ENCODE measurements around the gene BPIFB4.

The BPIFB4 gene

DNA sequence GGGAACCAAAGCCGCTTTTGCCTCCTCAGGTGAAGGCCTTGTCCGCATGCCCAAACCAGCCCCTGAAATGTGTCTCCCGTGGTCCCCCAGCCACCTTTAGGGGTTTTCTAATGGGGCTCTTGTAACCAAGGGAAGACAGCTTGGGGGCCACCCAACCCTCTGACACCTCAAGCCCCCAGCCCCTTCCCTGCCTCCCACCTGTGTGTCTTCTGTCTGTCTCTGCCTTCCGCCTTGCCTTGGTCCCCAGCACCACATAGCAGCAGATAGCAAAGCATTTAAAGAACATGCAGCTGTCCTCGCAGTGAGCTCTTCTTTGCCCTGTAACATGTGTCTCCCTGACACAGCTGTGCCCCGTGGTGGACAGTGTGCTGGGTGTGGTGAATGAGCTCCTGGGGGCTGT is 16.2 kb upstream of the BPIFB4 start:
- no CpG with 5 or more reads among the region's 6 CpGs for WGBS, 2 donors (ENCODE audit: extremely low coverage in 2 of 2, insufficient read length in 2 of 2, insufficient replicate concordance in 1 of 2)
- H3K9me3 ChIP-seq (replicated peaks in 1 of 2; ENCODE audit: control insufficient read depth in 2 of 2, insufficient read depth in 1 of 2, low read depth in 1 of 2, low read length in 2 of 2), result no peaks in the 10 kb centered on the region
- DNase-seq (ENCODE audit: low spot score), result no peak
- H4K8ac ChIP-seq (ENCODE audit: low read depth, low read length), result no peak overlapping the region
- H3K27me3 ChIP-seq (ENCODE audit: control insufficient read depth in 3 of 3, insufficient read depth in 3 of 3, low read depth in 1 of 3, low read length in 3 of 3), result no peaks in the 10 kb centered on the region
- peak overlapping the region; percentile 21 for H3K18ac ChIP-seq (ENCODE audit: low read length)
- peak overlapping the region; percentile 14 for H2BK12ac ChIP-seq (ENCODE audit: low read length)
- no peak overlapping the region for H3K4ac ChIP-seq (ENCODE audit: low read length)
- no peak overlapping the region for H3K4me2 ChIP-seq (ENCODE audit: insufficient read depth, low read length, poor library complexity, severe bottlenecking)
- H3K36me3 ChIP-seq (replicated peaks in 1 of 2; ENCODE audit: control insufficient read depth in 2 of 2, insufficient read depth in 2 of 2, low read length in 2 of 2), result no peaks in the 10 kb centered on the region
- no peak overlapping the region for H3K27ac ChIP-seq (replicated peaks; ENCODE audit: low read length)
- no peak overlapping the region for H4K91ac ChIP-seq (ENCODE audit: low read depth, low read length, poor library complexity)
- no peak overlapping the region for H3K14ac ChIP-seq (ENCODE audit: low read length)
- H3K79me1 ChIP-seq (ENCODE audit: low read depth, low read length), result no peaks in the 10 kb centered on the region
- H2BK120ac ChIP-seq (ENCODE audit: low read depth, low read length), result no peak overlapping the region
- no peak overlapping the region for H2BK5ac ChIP-seq (ENCODE audit: low read length)
- H2BK15ac ChIP-seq (ENCODE audit: low read length), result peak overlapping the region; percentile 42
- H3K23ac ChIP-seq (ENCODE audit: low read depth, low read length, poor library complexity), result no peak overlapping the region
- peak overlapping the region; percentile 38 for H2AFZ ChIP-seq (ENCODE audit: low read length)
- H3K4me1 ChIP-seq (ENCODE audit: control insufficient read depth in 2 of 2, insufficient read depth in 1 of 2, low read depth in 1 of 2, low read length in 2 of 2), result peaks cover 10 to 11% of the 10 kb centered on the region in 2 donors
- H2AK5ac ChIP-seq (ENCODE audit: low read depth, low read length), result peak overlapping the region; percentile 63
- H3K9ac ChIP-seq (ENCODE audit: low read depth, low read length, poor library complexity), result no peak overlapping the region
- peak overlapping the region in 1 of 2 donors; percentile 2 for H3K4me3 ChIP-seq (ENCODE audit: low read length in 2 of 2)

DNA sequence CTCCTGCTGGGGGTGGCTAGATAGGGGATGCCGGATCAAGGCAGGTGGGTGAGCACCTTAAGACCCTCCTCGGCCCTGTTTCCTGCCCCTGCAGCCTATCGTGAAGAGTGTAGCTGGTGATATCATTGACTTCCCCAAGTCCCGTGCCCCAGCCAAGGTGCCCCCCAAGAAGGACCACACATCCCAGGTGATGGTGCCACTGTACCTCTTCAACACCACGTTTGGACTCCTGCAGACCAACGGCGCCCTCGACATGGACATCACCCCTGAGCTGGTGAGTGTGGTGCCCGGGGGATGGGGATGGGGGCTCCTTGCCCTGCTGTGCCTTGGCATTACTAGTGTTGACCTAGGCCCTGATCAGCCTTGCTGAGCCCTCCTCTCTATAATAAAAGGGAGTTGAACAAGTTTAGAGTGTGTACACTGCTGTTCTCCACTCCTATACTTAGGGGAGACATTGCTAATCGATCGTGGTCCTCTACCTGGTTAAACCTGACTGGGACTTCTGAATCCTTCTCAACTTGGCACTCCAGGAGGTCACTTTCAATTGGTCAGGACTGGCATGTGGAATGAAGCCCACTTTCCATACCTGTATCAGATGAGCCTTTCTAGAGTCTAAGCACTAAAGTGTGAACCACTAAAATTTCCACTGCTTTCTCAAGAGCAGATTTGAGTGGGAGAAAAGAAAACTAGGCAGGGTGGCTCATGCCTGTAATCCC is 14.7 kb upstream of the BPIFB4 start:
- H3K4me3 ChIP-seq (ENCODE audit: low read length in 2 of 2), result no peak overlapping the region
- H3K14ac ChIP-seq (ENCODE audit: low read length), result no peak overlapping the region
- no peak overlapping the region for H3K4ac ChIP-seq (ENCODE audit: low read length)
- H3K18ac ChIP-seq (ENCODE audit: low read length), result peak overlapping the region; percentile 52
- H4K8ac ChIP-seq (ENCODE audit: low read depth, low read length), result no peak overlapping the region
- H2BK5ac ChIP-seq (ENCODE audit: low read length), result no peak overlapping the region
- WGBS, 2 donors (ENCODE audit: extremely low coverage in 2 of 2, insufficient read length in 2 of 2, insufficient replicate concordance in 1 of 2), result no CpG with 5 or more reads among the region's 11 CpGs
- H2AK5ac ChIP-seq (ENCODE audit: low read depth, low read length), result peak overlapping the region; percentile 35
- H3K9ac ChIP-seq (ENCODE audit: low read depth, low read length, poor library complexity), result no peak overlapping the region
- H3K9me3 ChIP-seq (replicated peaks in 1 of 2; ENCODE audit: control insufficient read depth in 2 of 2, insufficient read depth in 1 of 2, low read depth in 1 of 2, low read length in 2 of 2), result no peaks in the 10 kb centered on the region
- H3K36me3 ChIP-seq (replicated peaks in 1 of 2; ENCODE audit: control insufficient read depth in 2 of 2, insufficient read depth in 2 of 2, low read length in 2 of 2), result no peaks in the 10 kb centered on the region
- no peak for DNase-seq (ENCODE audit: low spot score)
- H3K23ac ChIP-seq (ENCODE audit: low read depth, low read length, poor library complexity), result no peak overlapping the region
- H3K4me2 ChIP-seq (ENCODE audit: insufficient read depth, low read length, poor library complexity, severe bottlenecking), result no peak overlapping the region
- peak overlapping the region; percentile 49 for H2BK120ac ChIP-seq (ENCODE audit: low read depth, low read length)
- no peaks in the 10 kb centered on the region for H3K79me1 ChIP-seq (ENCODE audit: low read depth, low read length)
- no peak overlapping the region for H3K27ac ChIP-seq (replicated peaks; ENCODE audit: low read length)
- H4K91ac ChIP-seq (ENCODE audit: low read depth, low read length, poor library complexity), result no peak overlapping the region
- H3K27me3 ChIP-seq (ENCODE audit: control insufficient read depth in 3 of 3, insufficient read depth in 3 of 3, low read depth in 1 of 3, low read length in 3 of 3), result no peaks in the 10 kb centered on the region
- H2BK15ac ChIP-seq (ENCODE audit: low read length), result peak overlapping the region; percentile 14
- H2AFZ ChIP-seq (ENCODE audit: low read length), result no peak overlapping the region
- no peak overlapping the region for H2BK12ac ChIP-seq (ENCODE audit: low read length)
- peaks cover 10 to 11% of the 10 kb centered on the region in 2 donors for H3K4me1 ChIP-seq (ENCODE audit: control insufficient read depth in 2 of 2, insufficient read depth in 1 of 2, low read depth in 1 of 2, low read length in 2 of 2)

DNA sequence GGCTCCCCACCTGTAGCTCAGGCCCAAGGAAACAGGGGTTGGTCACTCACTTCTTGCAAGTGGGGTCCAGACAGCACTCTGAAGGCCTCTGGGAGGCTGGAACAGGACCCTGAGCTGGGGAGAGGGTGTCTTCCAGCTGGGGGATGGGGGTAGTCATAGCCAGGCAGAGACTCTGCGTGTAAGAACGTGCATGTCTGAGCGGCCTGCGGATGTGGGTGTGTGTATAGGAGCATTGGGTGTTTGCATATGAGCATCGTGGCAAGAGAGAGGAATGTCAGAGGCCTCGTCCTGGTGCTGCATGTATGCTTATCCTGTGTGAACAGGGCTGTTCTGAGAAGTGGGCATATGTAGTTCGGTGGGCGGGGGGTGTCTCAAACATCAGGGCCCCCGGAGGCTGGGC is 13.7 kb upstream of the BPIFB4 start:
- H2BK120ac ChIP-seq (ENCODE audit: low read depth, low read length), result no peak overlapping the region
- H2BK15ac ChIP-seq (ENCODE audit: low read length), result no peak overlapping the region
- H3K79me1 ChIP-seq (ENCODE audit: low read depth, low read length), result no peaks in the 10 kb centered on the region
- H4K8ac ChIP-seq (ENCODE audit: low read depth, low read length), result no peak overlapping the region
- H3K9me3 ChIP-seq (replicated peaks in 1 of 2; ENCODE audit: control insufficient read depth in 2 of 2, insufficient read depth in 1 of 2, low read depth in 1 of 2, low read length in 2 of 2), result no peaks in the 10 kb centered on the region
- no CpG with 5 or more reads among the region's 9 CpGs for WGBS, 2 donors (ENCODE audit: extremely low coverage in 2 of 2, insufficient read length in 2 of 2, insufficient replicate concordance in 1 of 2)
- H3K18ac ChIP-seq (ENCODE audit: low read length), result no peak overlapping the region
- H2BK5ac ChIP-seq (ENCODE audit: low read length), result no peak overlapping the region
- no peak overlapping the region for H3K9ac ChIP-seq (ENCODE audit: low read depth, low read length, poor library complexity)
- H3K27me3 ChIP-seq (ENCODE audit: control insufficient read depth in 3 of 3, insufficient read depth in 3 of 3, low read depth in 1 of 3, low read length in 3 of 3), result no peaks in the 10 kb centered on the region
- H3K14ac ChIP-seq (ENCODE audit: low read length), result no peak overlapping the region
- H4K91ac ChIP-seq (ENCODE audit: low read depth, low read length, poor library complexity), result no peak overlapping the region
- no peak for DNase-seq (ENCODE audit: low spot score)
- H2BK12ac ChIP-seq (ENCODE audit: low read length), result no peak overlapping the region
- no peak overlapping the region for H3K4ac ChIP-seq (ENCODE audit: low read length)
- no peaks in the 10 kb centered on the region for H3K36me3 ChIP-seq (replicated peaks in 1 of 2; ENCODE audit: control insufficient read depth in 2 of 2, insufficient read depth in 2 of 2, low read length in 2 of 2)
- H3K23ac ChIP-seq (ENCODE audit: low read depth, low read length, poor library complexity), result no peak overlapping the region
- H3K27ac ChIP-seq (replicated peaks; ENCODE audit: low read length), result no peak overlapping the region
- H3K4me3 ChIP-seq (ENCODE audit: low read length in 2 of 2), result no peak overlapping the region
- no peak overlapping the region for H2AFZ ChIP-seq (ENCODE audit: low read length)
- H2AK5ac ChIP-seq (ENCODE audit: low read depth, low read length), result no peak overlapping the region
- H3K4me2 ChIP-seq (ENCODE audit: insufficient read depth, low read length, poor library complexity, severe bottlenecking), result no peak overlapping the region
- H3K4me1 ChIP-seq (ENCODE audit: control insufficient read depth in 2 of 2, insufficient read depth in 1 of 2, low read depth in 1 of 2, low read length in 2 of 2), result peaks cover 10 to 11% of the 10 kb centered on the region in 2 donors

DNA sequence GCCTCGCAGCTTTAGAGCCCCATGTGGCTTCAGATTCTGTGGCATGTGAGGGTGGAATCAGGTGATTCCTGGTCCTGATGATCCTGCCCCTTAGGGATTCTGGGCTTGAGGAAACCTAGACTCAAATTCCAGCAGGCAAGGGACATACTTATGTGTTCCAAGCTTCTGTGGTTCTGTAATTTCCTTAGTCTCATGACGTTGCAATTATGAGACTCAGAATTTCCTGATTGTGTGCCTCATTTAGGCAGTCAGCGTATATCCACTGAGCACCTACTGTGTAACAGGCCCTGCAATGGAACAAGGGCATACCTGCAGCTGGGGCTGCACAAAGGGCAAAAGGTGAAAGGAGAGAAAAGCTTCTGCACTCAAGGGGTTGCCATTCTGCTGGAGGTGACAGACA is 11.6 kb upstream of the BPIFB4 start:
- Histone ChIP-seq H2BK5ac (ENCODE audit: low read length) (no peak overlapping the region), H4K91ac (ENCODE audit: low read depth, low read length, poor library complexity) (no peak overlapping the region), H4K8ac (ENCODE audit: low read depth, low read length) (no peak overlapping the region), H2AFZ (ENCODE audit: low read length) (no peak overlapping the region), H3K14ac (ENCODE audit: low read length) (no peak overlapping the region), H2BK12ac (ENCODE audit: low read length) (no peak overlapping the region), H3K27me3 (ENCODE audit: control insufficient read depth in 3 of 3, insufficient read depth in 3 of 3, low read depth in 1 of 3, low read length in 3 of 3) (no peaks in the 10 kb centered on the region), H3K4me3 (ENCODE audit: low read length in 2 of 2) (no peak overlapping the region), H3K9ac (ENCODE audit: low read depth, low read length, poor library complexity) (no peak overlapping the region), H2BK120ac (ENCODE audit: low read depth, low read length) (no peak overlapping the region), H3K79me1 (ENCODE audit: low read depth, low read length) (no peaks in the 10 kb centered on the region), H2BK15ac (ENCODE audit: low read length) (no peak overlapping the region), H3K36me3 (replicated peaks in 1 of 2; ENCODE audit: control insufficient read depth in 2 of 2, insufficient read depth in 2 of 2, low read length in 2 of 2) (no peaks in the 10 kb centered on the region), H3K9me3 (replicated peaks in 1 of 2; ENCODE audit: control insufficient read depth in 2 of 2, insufficient read depth in 1 of 2, low read depth in 1 of 2, low read length in 2 of 2) (no peaks in the 10 kb centered on the region), H3K4me1 (ENCODE audit: control insufficient read depth in 2 of 2, insufficient read depth in 1 of 2, low read depth in 1 of 2, low read length in 2 of 2) (peaks cover under 1 to 3% of the 10 kb centered on the region in 2 donors), H3K4me2 (ENCODE audit: insufficient read depth, low read length, poor library complexity, severe bottlenecking) (no peak overlapping the region), H3K18ac (ENCODE audit: low read length) (no peak overlapping the region), H2AK5ac (ENCODE audit: low read depth, low read length) (no peak overlapping the region), H3K23ac (ENCODE audit: low read depth, low read length, poor library complexity) (no peak overlapping the region), H3K4ac (ENCODE audit: low read length) (no peak overlapping the region), H3K27ac (replicated peaks; ENCODE audit: low read length) (no peak overlapping the region)
- DNase-seq (ENCODE audit: low spot score), result no peak
- WGBS, 2 donors (ENCODE audit: extremely low coverage in 2 of 2, insufficient read length in 2 of 2, insufficient replicate concordance in 1 of 2), result no CpG with 5 or more reads among the region's 3 CpGs
